ENCODE measurements around the gene ASB1. TPM values are rescaled to one million over a fixed set of nuclear protein-coding genes. Genes with fewer than 3 reads are reported as not detected.

ASB1 gene
- total RNA-seq, 4 donors from 2014 or later = 3.9 to 17.7 (median 8.9) TPM

DNA sequence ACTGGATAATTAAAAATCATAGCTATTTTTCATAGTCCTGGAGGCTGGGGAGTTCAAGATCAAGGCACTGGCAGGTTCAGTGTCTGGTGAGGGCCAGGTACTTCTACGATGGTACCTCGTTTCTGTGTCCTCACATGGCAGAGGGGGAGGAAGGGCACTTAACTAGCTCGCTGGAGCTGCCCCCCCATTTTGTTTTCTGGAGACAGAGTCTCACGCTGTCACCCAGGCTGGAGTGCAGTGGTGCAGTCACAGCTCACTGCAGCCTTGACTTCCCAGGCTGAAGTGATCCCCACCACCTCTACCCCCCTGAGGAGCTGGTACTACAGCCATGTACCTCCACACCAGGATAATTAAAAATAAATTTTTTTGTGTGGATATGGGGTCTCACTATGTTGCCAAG is 40.3 kb downstream of the ASB1 start:
- no peak overlapping the region for H3K4me3 ChIP-seq
- no peak for DNase-seq
- no peaks in the 10 kb centered on the region for H3K4me1 ChIP-seq
- 60 to 87% methylated on average over 4 of the region's 4 CpGs for WGBS, 2 donors
- intact Hi-C loops (cut with DNase I) = no loop called here
- TF ChIP-seq POLR2A (IDR thresholded peaks at IDR 0.05) = no peak
- TF ChIP-seq, protein P1, sequence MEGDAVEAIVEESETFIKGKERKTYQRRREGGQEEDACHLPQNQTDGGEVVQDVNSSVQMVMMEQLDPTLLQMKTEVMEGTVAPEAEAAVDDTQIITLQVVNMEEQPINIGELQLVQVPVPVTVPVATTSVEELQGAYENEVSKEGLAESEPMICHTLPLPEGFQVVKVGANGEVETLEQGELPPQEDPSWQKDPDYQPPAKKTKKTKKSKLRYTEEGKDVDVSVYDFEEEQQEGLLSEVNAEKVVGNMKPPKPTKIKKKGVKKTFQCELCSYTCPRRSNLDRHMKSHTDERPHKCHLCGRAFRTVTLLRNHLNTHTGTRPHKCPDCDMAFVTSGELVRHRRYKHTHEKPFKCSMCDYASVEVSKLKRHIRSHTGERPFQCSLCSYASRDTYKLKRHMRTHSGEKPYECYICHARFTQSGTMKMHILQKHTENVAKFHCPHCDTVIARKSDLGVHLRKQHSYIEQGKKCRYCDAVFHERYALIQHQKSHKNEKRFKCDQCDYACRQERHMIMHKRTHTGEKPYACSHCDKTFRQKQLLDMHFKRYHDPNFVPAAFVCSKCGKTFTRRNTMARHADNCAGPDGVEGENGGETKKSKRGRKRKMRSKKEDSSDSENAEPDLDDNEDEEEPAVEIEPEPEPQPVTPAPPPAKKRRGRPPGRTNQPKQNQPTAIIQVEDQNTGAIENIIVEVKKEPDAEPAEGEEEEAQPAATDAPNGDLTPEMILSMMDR (IDR thresholded peaks at IDR 0.05) = no peak
- no peaks in the 10 kb centered on the region for H3K9me3 ChIP-seq
- H3K27ac ChIP-seq = no peak overlapping the region
- no peaks in the 10 kb centered on the region for H3K27me3 ChIP-seq
- H3K36me3 ChIP-seq = no peaks in the 10 kb centered on the region

DNA sequence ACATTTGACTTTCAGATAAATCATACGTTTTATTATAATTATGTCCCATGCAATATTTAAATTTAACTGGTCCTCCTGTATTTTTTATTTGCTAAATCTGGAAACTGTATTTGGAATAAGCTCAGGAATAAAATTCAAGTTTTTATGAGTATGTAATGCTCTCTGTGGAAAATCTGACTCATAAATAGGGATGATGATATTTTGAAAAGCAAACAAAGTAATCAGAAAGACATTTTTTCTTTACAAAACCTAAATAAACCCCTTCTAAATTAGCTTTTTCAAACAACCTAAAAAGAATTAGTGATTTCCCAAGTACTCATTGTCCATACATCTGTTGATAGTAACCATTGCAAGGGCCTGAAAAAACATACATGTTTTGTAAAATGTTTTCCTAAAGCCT is 41.1 kb downstream of the ASB1 start:
- DNase-seq = no peak
- peaks cover 0 to 5% (median 0%) of the 10 kb centered on the region in 3 donors for H3K9me3 ChIP-seq
- H3K36me3 ChIP-seq = no peaks in the 10 kb centered on the region
- TF ChIP-seq POLR2A (IDR thresholded peaks at IDR 0.05) = no peak
- no peaks in the 10 kb centered on the region for H3K27me3 ChIP-seq
- intact Hi-C loops (cut with DNase I) = no loop called here
- whole genome bisulfite sequencing, 2 donors = 41 to 79% methylated on average over 1 of the region's 1 CpG
- no peak overlapping the region for H3K27ac ChIP-seq
- H3K4me1 ChIP-seq = no peaks in the 10 kb centered on the region
- no peak overlapping the region for H3K4me3 ChIP-seq

DNA sequence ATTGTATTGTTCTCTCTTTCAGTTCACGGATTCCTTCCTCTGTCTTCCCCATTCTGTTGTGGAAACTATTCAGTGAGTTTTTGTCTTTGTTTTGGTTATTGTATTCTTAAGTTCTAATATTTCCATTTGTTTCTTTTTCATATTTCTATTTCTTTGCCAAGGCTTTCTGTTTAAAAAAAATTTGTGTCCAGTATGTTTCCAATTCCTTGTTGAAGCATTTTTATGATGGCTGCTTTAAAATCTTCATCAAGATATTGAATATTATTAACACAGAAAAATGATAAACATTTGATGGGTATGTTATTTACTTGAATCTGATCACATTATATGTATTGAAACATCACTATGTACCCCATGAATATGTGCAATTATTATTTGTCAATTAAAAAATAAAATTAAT is 42.4 kb downstream of the ASB1 start:
- WGBS, 2 donors = 83 to 91% methylated on average over 1 of the region's 1 CpG

DNA sequence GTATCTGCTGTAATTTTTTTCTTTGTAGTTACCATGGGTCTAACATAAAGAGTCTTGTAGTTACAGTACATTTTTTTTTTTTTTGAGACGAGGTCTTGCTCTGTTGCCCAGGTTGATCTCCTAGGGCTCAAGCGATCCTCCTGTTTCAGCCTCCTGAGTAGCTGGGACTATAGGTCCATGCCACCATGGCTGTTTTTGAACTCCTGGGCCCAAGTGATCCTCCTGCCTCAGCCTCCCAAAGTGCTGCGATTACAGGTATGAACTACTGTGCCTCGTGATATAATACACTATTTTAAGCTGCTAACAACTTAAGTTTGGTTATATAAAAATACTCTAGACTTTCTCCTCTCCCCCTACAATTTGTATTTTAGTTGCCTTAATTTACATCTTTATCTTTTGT is 46.3 kb downstream of the ASB1 start:
- DNase-seq = no peak
- TF ChIP-seq, protein P1 (IDR thresholded peaks at IDR 0.05) = no peak
- no peak for TF ChIP-seq POLR2A (IDR thresholded peaks at IDR 0.05)
- no peak overlapping the region for H3K27ac ChIP-seq
- H3K4me1 ChIP-seq = no peaks in the 10 kb centered on the region
- no peaks in the 10 kb centered on the region for H3K36me3 ChIP-seq
- intact Hi-C loops (cut with DNase I) = no loop called here
- no peaks in the 10 kb centered on the region for H3K27me3 ChIP-seq
- WGBS, 2 donors = 87 to 95% methylated on average over 4 of the region's 4 CpGs
- no peak overlapping the region for H3K4me3 ChIP-seq
- H3K9me3 ChIP-seq = peaks cover 0 to 18% (median 11%) of the 10 kb centered on the region in 3 donors

More for the DNA sequence above, 42.4 kb downstream of the ASB1 start:
- H3K4me1 ChIP-seq = no peaks in the 10 kb centered on the region
- H3K27ac ChIP-seq = no peak overlapping the region
- no peaks in the 10 kb centered on the region for H3K27me3 ChIP-seq
- DNase-seq = no peak
- intact Hi-C loops (cut with DNase I) = no loop called here
- TF ChIP-seq POLR2A (IDR thresholded peaks at IDR 0.05) = no peak
- TF ChIP-seq, protein P1 (IDR thresholded peaks at IDR 0.05) = no peak
- H3K4me3 ChIP-seq = no peak overlapping the region
- H3K9me3 ChIP-seq = peaks cover 0 to 18% (median 11%) of the 10 kb centered on the region in 3 donors
- H3K36me3 ChIP-seq = no peaks in the 10 kb centered on the region

DNA sequence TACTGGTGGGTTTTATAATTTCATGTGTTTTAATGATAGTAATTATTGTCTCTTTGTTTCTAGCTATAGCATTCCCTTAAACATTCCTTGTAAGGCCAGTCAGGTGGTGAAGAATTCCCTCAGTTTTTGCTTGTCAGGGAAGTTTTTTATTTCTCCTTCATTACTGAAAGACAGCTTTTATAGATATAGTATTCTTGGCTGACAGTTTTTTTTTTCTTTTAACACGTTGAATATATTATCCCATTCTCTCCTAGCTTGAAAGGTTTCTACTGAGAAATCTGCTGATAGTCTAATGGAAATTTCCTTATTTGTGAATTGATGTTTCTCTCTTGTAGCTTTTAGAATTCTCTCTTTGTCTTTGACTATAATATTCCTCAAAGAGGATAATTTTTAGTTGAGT is 46.8 kb downstream of the ASB1 start:
- Histone ChIP-seq H3K4me1 (no peaks in the 10 kb centered on the region), H3K9me3 (peaks cover 0 to 18% (median 11%) of the 10 kb centered on the region in 3 donors), H3K36me3 (no peaks in the 10 kb centered on the region), H3K27me3 (no peaks in the 10 kb centered on the region), H3K27ac (no peak overlapping the region), H3K4me3 (no peak overlapping the region)
- intact Hi-C loops (cut with DNase I) = no loop called here
- TF ChIP-seq, protein P1 (IDR thresholded peaks at IDR 0.05) = no peak
- no peak for TF ChIP-seq POLR2A (IDR thresholded peaks at IDR 0.05)
- 68 to 83% methylated on average over 1 of the region's 1 CpG for WGBS, 2 donors
- no peak for DNase-seq

DNA sequence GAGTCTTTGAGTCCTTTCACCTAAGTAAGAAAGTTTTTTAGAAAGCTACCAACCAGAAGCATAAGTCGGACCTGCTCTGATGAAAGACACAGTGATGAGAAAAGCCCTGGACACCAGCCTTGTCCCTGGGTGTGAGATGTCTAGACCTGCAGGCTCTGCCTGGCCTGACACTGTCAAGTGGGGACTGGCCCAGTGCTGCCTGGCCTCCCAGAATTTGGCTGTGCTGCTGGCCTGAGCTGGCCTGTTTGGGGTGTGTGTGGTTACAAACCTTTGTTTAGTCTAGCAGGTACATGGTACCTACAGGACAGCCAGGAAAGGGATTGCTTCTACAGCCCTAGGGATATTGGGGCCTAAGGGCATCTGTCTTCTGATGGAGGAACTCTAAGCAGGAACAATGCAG is 48.3 kb downstream of the ASB1 start:
- Histone ChIP-seq H3K36me3 (no peaks in the 10 kb centered on the region), H3K4me3 (no peak overlapping the region), H3K27ac (no peak overlapping the region), H3K4me1 (no peaks in the 10 kb centered on the region), H3K9me3 (peaks cover 0 to 20% (median 18%) of the 10 kb centered on the region in 3 donors), H3K27me3 (no peaks in the 10 kb centered on the region)
- DNase-seq = no peak
- WGBS, 2 donors = 27 to 58% methylated on average over 1 of the region's 1 CpG
- intact Hi-C loops (cut with DNase I) = no loop called here
- TF ChIP-seq, protein P1 (IDR thresholded peaks at IDR 0.05) = no peak
- TF ChIP-seq POLR2A (IDR thresholded peaks at IDR 0.05) = no peak

Data from esophagus squamous epithelium (tissue), 5 donors.